GM23338 (cell line): ENCODE data around the gene SNRPD3.

Source experiments
- CREB1 ChIP-seq: fragments of 250-450 bp; sonication (Bioruptor Pico); IDR thresholded peaks from 2 replicates; pipeline ENCODE4 v1.5.0; 2020; ENCODE audit warnings: low read depth, mild to moderate bottlenecking, moderate library complexity
- CTCF ChIP-seq, 2 experiments: fragments of 200-600 bp in 1 of 2; sonication (generic) in 1 of 2; conservative IDR thresholded peaks; 2 replicates each; pipeline versions ENCODE4 v1.5.1 to v1.6.1; 2016 to 2017; ENCODE audit warnings: antibody characterized with exemption in 2 of 2, low read depth in 2 of 2, mild to moderate bottlenecking in 2 of 2, moderate library complexity in 1 of 2
- POLR2AphosphoS5 ChIP-seq: IDR thresholded peaks from 2 replicates; pipeline ENCODE4 v1.6.1; 2016; ENCODE audit warnings: antibody characterized with exemption, low read depth

DNA sequence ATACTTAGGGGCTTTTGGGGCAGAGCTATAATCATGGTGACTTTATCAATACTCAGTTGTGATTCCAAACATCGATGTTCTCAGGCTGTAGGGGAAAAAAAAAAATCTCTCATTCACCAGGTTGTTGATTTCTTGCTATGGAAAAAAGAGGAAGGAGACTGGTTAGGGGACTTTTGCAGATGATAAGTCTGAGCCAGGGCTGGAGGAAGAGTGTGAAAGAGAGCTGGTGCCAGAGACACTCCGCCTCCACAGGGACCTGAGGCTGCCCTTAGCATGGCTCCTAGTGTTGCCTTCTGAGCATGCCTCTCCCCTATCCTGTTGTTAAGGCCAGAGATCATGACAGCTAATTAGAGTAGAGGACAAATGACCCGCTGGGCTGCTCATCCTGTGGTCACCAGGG is 43.8 kb upstream of the SNRPD3 start:
- no peak for TF ChIP-seq CTCF (conservative IDR thresholded peaks at IDR 0.05; ENCODE audit: low read depth in 2 of 2)
- no peak for TF ChIP-seq POLR2AphosphoS5
- no peak for TF ChIP-seq CREB1
